Measurements from ENCODE around the gene PRKCH.

- TF ChIP-seq CTCF (IDR thresholded peaks at IDR 0.05) = no peak
- no peak for TF ChIP-seq POLR2A (IDR thresholded peaks at IDR 0.05)
These were observed 14.4 kb downstream of the PRKCH start for GRCh38 chr14:61335671-61336275.
